HG02678 (cell line): ENCODE results near the gene C1orf146.
"Not testable (repeated sequence)": the region's sequence is repeated elsewhere in the genome, so short reads cannot be mapped to it uniquely, and the experiment has no call there.

Experiments
- ATAC-seq: cut with Tn5 transposase; IDR thresholded peaks from one replicate; pipeline ENCODE4 v1.9.1; 2021; ENCODE audit warnings: mild to moderate bottlenecking, moderate library complexity; ENCODE audit not compliant: unreplicated experiment

Gene C1orf146

GRCh38 chr1:92273039-92273438, 55.3 kb downstream of the C1orf146 start:
- no peak for ATAC-seq

- no peak for ATAC-seq
Measured at GRCh38 chr1:92274939-92275338, 57.2 kb downstream of the C1orf146 start.

- ATAC-seq, result no peak
Measured at GRCh38 chr1:92276082-92276481, 58.4 kb downstream of the C1orf146 start.

GRCh38 chr1:92277105-92277723, 59.5 kb downstream of the C1orf146 start:
- no peak for ATAC-seq

- not testable (repeated sequence) for ATAC-seq
Measured at GRCh38 chr1:92279781-92280180, 62.1 kb downstream of the C1orf146 start.

- not testable (repeated sequence) for ATAC-seq
Measured at GRCh38 chr1:92281411-92281810, 63.7 kb downstream of the C1orf146 start.

- ATAC-seq, result no peak
Measured at GRCh38 chr1:92291372-92291999, 73.8 kb downstream of the C1orf146 start.
